Fibroblast of lung (primary cell): ENCODE measurements around the gene BCO2. TPM values are rescaled to one million over a fixed set of nuclear protein-coding genes. Genes with fewer than 3 reads are reported as not detected.
"Not testable (repeated sequence)": the region's sequence is repeated elsewhere in the genome, so short reads cannot be mapped to it uniquely, and the experiment has no call there.

Source experiments
- DNase-seq, 2 donors: peaks; one replicate each; pipeline versions ENCODE4 v3.0.0 to v3.0.0-alpha.2; 2010; ENCODE audit warnings: low read depth in 2 of 2
- H2AFZ ChIP-seq: 2 replicates; pipeline ENCODE4 v1.5.1; 2012; ENCODE audit warnings: low read length, control low read depth, inconsistent platforms
- H3K27ac ChIP-seq: 2 replicates; pipeline ENCODE4 v1.5.1; 2011; ENCODE audit warnings: low read length, control low read depth; ENCODE audit not compliant: insufficient read depth
- H3K27me3 ChIP-seq: 2 replicates; pipeline ENCODE4 v1.5.1; 2011; ENCODE audit warnings: mild to moderate bottlenecking, low read length; ENCODE audit not compliant: control insufficient read depth, insufficient read depth
- H3K36me3 ChIP-seq: 2 replicates; pipeline ENCODE4 v1.5.1; 2011; ENCODE audit warnings: low read length; ENCODE audit not compliant: control insufficient read depth, insufficient read depth
- H3K4me1 ChIP-seq: 2 replicates; pipeline ENCODE4 v1.5.1; 2011; ENCODE audit warnings: low read length; ENCODE audit not compliant: control insufficient read depth, insufficient read depth; ENCODE audit errors: extremely low read depth
- H3K4me2 ChIP-seq: 2 replicates; pipeline ENCODE4 v1.5.1; 2011; ENCODE audit warnings: low read length, control low read depth; ENCODE audit not compliant: insufficient read depth; ENCODE audit errors: extremely low read depth
- H3K4me3 ChIP-seq, 4 experiments: fragments of 200-600 bp in 1 of 4; sonication (generic) in 1 of 4; replicated peaks in 1 of 4; 2 replicates each; pipeline ENCODE4 v1.5.1; 2011 to 2016; ENCODE audit warnings: low read length in 4 of 4, low read depth in 3 of 4, mild to moderate bottlenecking in 3 of 4, control low read depth in 2 of 4, inconsistent platforms in 1 of 4, mixed read lengths in 1 of 4; ENCODE audit not compliant: insufficient read depth in 1 of 4; ENCODE audit errors: control extremely low read depth in 1 of 4
- H3K79me2 ChIP-seq: 2 replicates; pipeline ENCODE4 v1.5.1; 2012; ENCODE audit warnings: mild to moderate bottlenecking, low read length, inconsistent platforms; ENCODE audit not compliant: control insufficient read depth, insufficient read depth
- H3K9ac ChIP-seq: 2 replicates; pipeline ENCODE4 v1.5.1; 2011; ENCODE audit warnings: mild to moderate bottlenecking, low read length, control low read depth; ENCODE audit not compliant: insufficient read depth
- H3K9me3 ChIP-seq: 2 replicates; pipeline ENCODE4 v1.5.1; 2012; ENCODE audit warnings: low read depth, low read length; ENCODE audit not compliant: control insufficient read depth, insufficient read depth
- H4K20me1 ChIP-seq: 2 replicates; pipeline ENCODE4 v1.5.1; 2011; ENCODE audit warnings: low read length; ENCODE audit not compliant: control insufficient read depth, insufficient read depth; ENCODE audit errors: extremely low read depth
- CTCF ChIP-seq, 2 donors: IDR thresholded peaks in 1 of 2; conservative IDR thresholded peaks in 1 of 2; 1 replicate in 1 of 2; 2 replicates in 1 of 2; pipeline ENCODE4 v1.5.1; 2011 to 2012; ENCODE audit warnings: low read length in 2 of 2, control low read depth in 1 of 2, inconsistent platforms in 1 of 2, low read depth in 1 of 2, mild to moderate bottlenecking in 1 of 2
- EZH2 ChIP-seq: IDR thresholded peaks from 2 replicates; pipeline ENCODE4 v1.5.1; 2012; ENCODE audit warnings: low read length, control low read depth, mild to moderate bottlenecking; ENCODE audit errors: missing control alignments
- polyA plus RNA-seq, 2 donors: library from polyadenylated mRNA; depleted of rRNA in 1 of 2; stranded (reverse) in 1 of 2; unstranded in 1 of 2; fragments of >200 nt; gene quantifications; 2 replicates each; pipeline ENCODE4 v1.2.1, GENCODE V29; 2011 to 2012; ENCODE audit warnings: missing spikeins in 1 of 2
- total RNA-seq: library from RNA; depleted of rRNA; stranded (reverse); fragments of >200 nt; gene quantifications from 2 replicates; pipeline ENCODE4 v1.2.1, GENCODE V29; 2014

Gene BCO2
- total and polyA plus RNA-seq, 2 donors (not counting 1 experiment from before 2014, with no cell fraction given): 0.42 to 2.1 TPM

- H2AFZ ChIP-seq: no peak overlapping the region
- H3K9me3 ChIP-seq: no peaks in the 10 kb centered on the region
- no peaks in the 10 kb centered on the region for H3K79me2 ChIP-seq
- H3K4me3 ChIP-seq: no peak overlapping the region
- H3K27ac ChIP-seq: no peak overlapping the region
- H3K4me2 ChIP-seq: no peak overlapping the region
- no peaks in the 10 kb centered on the region for H4K20me1 ChIP-seq
- no peak overlapping the region for H3K9ac ChIP-seq
- no peaks in the 10 kb centered on the region for H3K27me3 ChIP-seq
- H3K4me1 ChIP-seq: no peaks in the 10 kb centered on the region
- no peak for TF ChIP-seq CTCF (conservative IDR thresholded peaks at IDR 0.05 in 1 of 2, IDR thresholded peaks at IDR 0.05 in 1 of 2; ENCODE audit: low read depth in 1 of 2, low read length in 2 of 2)
- TF ChIP-seq EZH2: no peak
- H3K36me3 ChIP-seq: no peaks in the 10 kb centered on the region
- DNase-seq: no peak
These were observed 21.3 kb downstream of the BCO2 start for GRCh38 chr11:112196519-112197087.

GRCh38 chr11:112199101-112199500 is 23.8 kb downstream of the BCO2 start:
- not testable (repeated sequence) for H3K27me3 ChIP-seq, H2AFZ ChIP-seq, H3K9ac ChIP-seq, H3K79me2 ChIP-seq, H4K20me1 ChIP-seq, H3K9me3 ChIP-seq, DNase-seq, H3K4me2 ChIP-seq, H3K36me3 ChIP-seq, H3K4me3 ChIP-seq, H3K27ac ChIP-seq, H3K4me1 ChIP-seq

- TF ChIP-seq EZH2 (no peak), CTCF (conservative IDR thresholded peaks at IDR 0.05 in 1 of 2, IDR thresholded peaks at IDR 0.05 in 1 of 2; ENCODE audit: low read depth in 1 of 2, low read length in 2 of 2) (no peak)
- no peak overlapping the region for H2AFZ ChIP-seq
These were observed 24.9 kb downstream of the BCO2 start for GRCh38 chr11:112200252-112200651.

More at GRCh38 chr11:112200252-112200651, 24.9 kb downstream of the BCO2 start:
- Histone ChIP-seq H3K36me3 (no peaks in the 10 kb centered on the region), H3K4me3 (no peak overlapping the region), H3K27me3 (no peaks in the 10 kb centered on the region), H3K4me2 (no peak overlapping the region), H3K9ac (no peak overlapping the region), H3K27ac (no peak overlapping the region), H3K9me3 (no peaks in the 10 kb centered on the region), H4K20me1 (no peaks in the 10 kb centered on the region), H3K4me1 (no peaks in the 10 kb centered on the region), H3K79me2 (no peaks in the 10 kb centered on the region)
- no peak for DNase-seq
